Muscle of leg (tissue), 11 donors: ENCODE measurements around the gene BMP8B. TPM values are rescaled to one million over a fixed set of nuclear protein-coding genes. Genes with fewer than 3 reads are reported as not detected.

Experiments
- DNase-seq: peaks from one replicate; pipeline ENCODE4 v3.0.0; 2013
- H3K27ac ChIP-seq: one replicate; pipeline ENCODE4 v1.5.1; 2013; ENCODE audit warnings: mild to moderate bottlenecking, low read length, control low read depth
- H3K27me3 ChIP-seq: one replicate; pipeline ENCODE4 v1.6.1; 2013; ENCODE audit warnings: low read length; ENCODE audit not compliant: control insufficient read depth, insufficient read depth
- H3K36me3 ChIP-seq: one replicate; pipeline ENCODE4 v1.6.1; 2013; ENCODE audit warnings: low read length; ENCODE audit not compliant: control insufficient read depth, insufficient read depth
- H3K4me1 ChIP-seq: one replicate; pipeline ENCODE4 v1.6.1; 2013; ENCODE audit warnings: low read length; ENCODE audit not compliant: control insufficient read depth, insufficient read depth
- H3K4me3 ChIP-seq: one replicate; pipeline ENCODE4 v1.5.1; 2013; ENCODE audit warnings: low read length, control low read depth
- H3K9me3 ChIP-seq: replicated peaks from 2 replicates; pipeline ENCODE4 v1.6.1; 2013; ENCODE audit warnings: low read depth, low read length; ENCODE audit not compliant: control insufficient read depth
- WGBS: methylation state at CpG from one replicate; pipeline ENCODE4 v1.1.5; 2013; ENCODE audit warnings: missing lambda C conversion rate; ENCODE audit not compliant: insufficient coverage; 5-methylcytosine and 5-hydroxymethylcytosine counted together
- polyA plus RNA-seq, 8 donors: library from polyadenylated mRNA; unstranded; fragments of 120-200 nt; gene quantifications; one replicate each; pipeline versions ENCODE4 v1.2.1 to v1.2.3, GENCODE V29; 2013; ENCODE audit warnings: inconsistent platforms in 1 of 8, low replicate concordance in 1 of 8; ENCODE audit not compliant: insufficient read length in 8 of 8, insufficient read depth in 1 of 8
- total RNA-seq: library from RNA; stranded (reverse); fragments of 120-200 nt; gene quantifications from one replicate; pipeline ENCODE4 v1.2.4, GENCODE V29; 2013

BMP8B gene
- total and polyA plus RNA-seq, 9 donors: 0.71 to 3.4 (median 1.6) TPM

DNA sequence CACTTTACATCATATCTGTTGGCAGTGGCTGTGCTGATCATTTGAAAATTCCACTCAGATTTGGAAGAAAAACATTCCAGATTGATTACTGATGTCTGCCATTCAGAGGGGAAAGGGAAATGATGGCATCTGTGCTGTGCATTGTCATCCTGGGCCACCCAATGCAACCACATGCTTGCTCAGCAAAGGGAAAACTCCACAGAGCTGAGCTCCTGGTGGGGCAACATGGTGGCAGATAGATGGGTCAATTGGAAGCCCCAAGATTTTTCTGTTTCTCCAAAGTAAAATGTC is 29.3 kb downstream of the BMP8B start:
- H3K27me3 ChIP-seq: no peaks in the 10 kb centered on the region
- no peaks in the 10 kb centered on the region for H3K4me1 ChIP-seq
- no peak overlapping the region for H3K27ac ChIP-seq
- peaks cover 35% of the 10 kb centered on the region for H3K36me3 ChIP-seq
- H3K4me3 ChIP-seq: no peak overlapping the region
- no peak for DNase-seq
- no peaks in the 10 kb centered on the region for H3K9me3 ChIP-seq

GRCh38 chr1:39758556-39759435 is 29.9 kb downstream of the BMP8B start:
- Histone ChIP-seq H3K27ac (no peak overlapping the region), H3K36me3 (peaks cover 40% of the 10 kb centered on the region), H3K4me1 (no peaks in the 10 kb centered on the region), H3K4me3 (no peak overlapping the region), H3K9me3 (no peaks in the 10 kb centered on the region), H3K27me3 (no peaks in the 10 kb centered on the region)
- DNase-seq: no peak
- 84% methylated on average over 11 of the region's 16 CpGs for WGBS

DNA sequence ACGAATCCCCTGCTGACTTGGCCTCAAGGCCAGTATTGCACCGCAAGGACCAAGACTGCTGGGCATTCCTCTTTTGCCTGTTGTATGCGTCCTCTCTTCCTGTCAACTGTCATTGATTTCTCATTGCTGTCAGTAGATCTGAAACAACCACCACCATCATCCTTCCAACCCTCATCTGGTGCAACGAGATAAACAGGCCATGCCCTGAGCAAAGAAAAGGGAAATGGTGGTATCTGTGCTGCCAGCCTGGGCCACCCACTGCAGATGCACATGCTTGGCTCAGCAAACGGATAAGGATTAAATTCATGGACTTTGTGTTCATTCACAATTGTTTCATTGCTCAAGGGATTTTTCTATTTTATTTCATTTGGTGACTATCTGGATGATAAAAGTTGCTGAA is 31.2 kb downstream of the BMP8B start:
- H3K4me3 ChIP-seq: no peak overlapping the region
- H3K4me1 ChIP-seq: no peaks in the 10 kb centered on the region
- H3K36me3 ChIP-seq: peaks cover 52% of the 10 kb centered on the region
- H3K27me3 ChIP-seq: no peaks in the 10 kb centered on the region
- no peak overlapping the region for H3K27ac ChIP-seq
- no peak for DNase-seq
- WGBS: 83% methylated on average over 2 of the region's 5 CpGs
- no peaks in the 10 kb centered on the region for H3K9me3 ChIP-seq

DNA sequence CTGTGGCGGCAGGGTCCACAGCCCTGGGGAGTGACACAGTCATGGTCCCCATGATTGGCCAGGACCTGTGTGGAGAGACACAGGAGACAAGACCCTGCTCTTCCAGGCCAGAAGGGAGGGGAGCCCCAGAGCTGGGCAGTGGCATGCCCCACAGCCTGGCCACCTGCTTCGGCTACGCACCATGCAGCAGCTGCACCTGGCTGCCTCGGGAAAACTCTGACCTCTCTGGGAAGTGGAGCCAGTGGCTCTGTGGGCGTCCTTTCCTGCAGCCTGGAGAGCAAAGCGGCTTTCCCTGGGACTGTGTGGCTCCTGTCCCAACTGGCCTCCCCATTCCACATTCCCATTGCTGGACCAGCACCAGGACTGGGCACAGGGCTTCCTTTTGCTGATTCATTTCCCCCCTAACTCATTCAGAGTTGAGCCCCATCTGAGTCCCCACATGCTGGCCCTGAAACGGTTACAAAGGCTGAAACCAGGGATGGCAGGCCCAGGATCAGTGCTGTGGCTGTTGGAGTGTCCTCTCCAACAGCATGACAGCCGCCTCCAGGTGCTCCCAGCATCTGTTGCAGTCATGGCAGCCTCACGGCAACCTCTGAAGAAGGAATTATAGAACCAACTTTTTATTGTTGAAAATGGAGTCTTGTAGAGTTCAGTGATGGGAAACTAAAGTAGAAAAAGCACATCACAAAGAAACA is 32.6 kb downstream of the BMP8B start:
- no peaks in the 10 kb centered on the region for H3K4me1 ChIP-seq
- 90% methylated on average over 7 of the region's 9 CpGs for WGBS
- H3K9me3 ChIP-seq: no peaks in the 10 kb centered on the region
- no peak overlapping the region for H3K4me3 ChIP-seq
- peaks cover 66% of the 10 kb centered on the region for H3K36me3 ChIP-seq
- H3K27ac ChIP-seq: no peak overlapping the region
- H3K27me3 ChIP-seq: no peaks in the 10 kb centered on the region
- no peak for DNase-seq

DNA sequence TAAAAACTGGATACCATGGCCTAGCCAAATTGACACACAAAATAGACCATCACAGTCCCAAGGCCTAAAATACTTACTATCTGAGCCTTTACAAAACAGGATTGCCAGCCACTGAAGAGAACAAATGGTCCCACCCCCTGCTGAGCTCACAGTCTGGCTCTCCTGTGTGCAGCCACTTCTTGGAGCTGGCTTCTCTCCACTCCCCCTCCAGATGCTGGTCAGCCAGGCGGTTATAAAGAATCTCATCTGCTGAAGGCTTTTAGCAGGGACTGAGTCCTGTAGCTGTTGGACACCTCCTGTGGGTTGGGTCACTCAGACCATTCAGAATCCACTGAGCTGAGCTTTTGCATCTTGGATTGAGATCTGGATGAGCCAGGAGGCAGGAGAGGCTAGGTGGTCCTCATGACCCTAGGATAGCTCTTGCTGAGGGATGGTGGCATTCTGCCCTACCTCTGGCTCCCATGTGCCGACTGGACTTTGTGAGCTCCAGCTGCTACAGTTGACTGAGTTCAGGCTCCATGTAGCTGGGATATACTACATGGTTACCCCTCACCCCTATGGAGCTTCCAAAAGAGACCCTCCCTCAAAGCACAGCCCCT is 33.7 kb downstream of the BMP8B start:
- H3K4me3 ChIP-seq: no peak overlapping the region
- no peak for DNase-seq
- H3K36me3 ChIP-seq: peaks cover 73% of the 10 kb centered on the region
- WGBS: 50% methylated on average over 1 of the region's 2 CpGs
- H3K27ac ChIP-seq: no peak overlapping the region
- H3K27me3 ChIP-seq: no peaks in the 10 kb centered on the region
- no peaks in the 10 kb centered on the region for H3K4me1 ChIP-seq
- H3K9me3 ChIP-seq: no peaks in the 10 kb centered on the region

GRCh38 chr1:39754026-39754570 is 34.6 kb downstream of the BMP8B start:
- WGBS: 100% methylated on average over 1 of the region's 2 CpGs
- H3K4me3 ChIP-seq: no peak overlapping the region
- no peak for DNase-seq
- H3K27ac ChIP-seq: no peak overlapping the region
- H3K4me1 ChIP-seq: no peaks in the 10 kb centered on the region
- no peaks in the 10 kb centered on the region for H3K9me3 ChIP-seq
- peaks cover 77% of the 10 kb centered on the region for H3K36me3 ChIP-seq
- no peaks in the 10 kb centered on the region for H3K27me3 ChIP-seq

GRCh38 chr1:39753132-39754025 is 35.3 kb downstream of the BMP8B start:
- Histone ChIP-seq H3K27me3 (no peaks in the 10 kb centered on the region), H3K9me3 (no peaks in the 10 kb centered on the region), H3K4me3 (no peak overlapping the region), H3K4me1 (no peaks in the 10 kb centered on the region), H3K36me3 (peaks cover 80% of the 10 kb centered on the region), H3K27ac (no peak overlapping the region)
- no peak for DNase-seq
- WGBS: 86% methylated on average over 12 of the region's 16 CpGs

- no peak for DNase-seq
- WGBS: 85% methylated on average over 6 of the region's 6 CpGs
- Histone ChIP-seq H3K27ac (no peak overlapping the region), H3K4me1 (no peaks in the 10 kb centered on the region), H3K4me3 (no peak overlapping the region), H3K27me3 (no peaks in the 10 kb centered on the region), H3K36me3 (peaks cover 82% of the 10 kb centered on the region), H3K9me3 (no peaks in the 10 kb centered on the region)
Observed at GRCh38 chr1:39752703-39753102, 36.0 kb downstream of the BMP8B start.

DNA sequence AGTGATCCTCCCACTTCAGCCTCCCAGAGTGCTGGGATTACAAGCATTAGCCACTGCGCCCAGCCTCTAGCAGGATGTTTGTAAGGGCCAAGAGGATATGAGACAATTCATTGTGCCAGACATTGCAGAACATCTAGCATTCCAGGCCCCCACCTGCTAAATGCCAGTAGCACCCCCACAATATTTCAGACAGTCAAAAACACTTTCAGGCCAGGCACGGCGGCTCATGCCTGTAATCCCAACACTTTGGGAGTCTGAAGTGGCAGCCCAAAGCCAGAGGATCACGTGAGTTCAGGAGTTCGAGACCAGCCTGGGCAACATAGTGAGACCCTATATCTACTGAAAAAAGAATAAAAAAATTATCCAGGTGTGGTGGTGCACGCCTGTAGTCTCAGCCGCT is 37.1 kb downstream of the BMP8B start:
- Histone ChIP-seq H3K27me3 (no peaks in the 10 kb centered on the region), H3K36me3 (peaks cover 82% of the 10 kb centered on the region)
- WGBS: 97% methylated on average over 4 of the region's 7 CpGs

More for the DNA sequence above, 37.1 kb downstream of the BMP8B start:
- Histone ChIP-seq H3K27ac (no peak overlapping the region), H3K9me3 (no peaks in the 10 kb centered on the region), H3K4me1 (no peaks in the 10 kb centered on the region), H3K4me3 (no peak overlapping the region)
- DNase-seq: no peak
